Pancreas (tissue), 10 donors: ENCODE measurements around the gene GJC2. TPM values are rescaled to one million over a fixed set of nuclear protein-coding genes. Genes with fewer than 3 reads are reported as not detected.
A peak's percentile ranks its signal among the peaks of the same experiment; 100 is the strongest.

Experiments
- ATAC-seq, 4 donors: fragments of 200-7000 bp; cut with Tn5 transposase; one replicate each; pipeline versions ENCODE4 v1.8.0 to v1.9.1; 2020; ENCODE audit warnings: mild to moderate bottlenecking in 4 of 4, moderate library complexity in 4 of 4
- DNase-seq, 6 donors: peaks; one replicate each; pipeline ENCODE4 v3.0.0-alpha.2; 2020
- FAIRE-seq: peaks from 2 replicates; lab custom pipeline; 2012; peaks lifted over from hg19 to GRCh38; lab: Jason Lieb, UNC
- H3K27ac ChIP-seq, 4 donors: fragments of 200-600 bp; sonication (generic); 1 replicate in 3 of 4; 2 replicates in 1 of 4; pipeline versions ENCODE4 v1.5.0 to v1.8.0; 2020
- H3K27me3 ChIP-seq, 4 donors: fragments of 200-600 bp; one replicate each; pipeline ENCODE4 v1.8.0; 2021
- H3K36me3 ChIP-seq, 3 donors: fragments of 200-600 bp; sonication (generic) in 1 of 3; one replicate each; pipeline versions ENCODE4 v1.5.0 to v1.8.0; 2020 to 2021
- H3K4me1 ChIP-seq, 3 donors: fragments of 200-600 bp; one replicate each; pipeline ENCODE4 v1.8.0; 2021
- H3K4me3 ChIP-seq, 4 donors: fragments of 200-600 bp; sonication (generic) in 2 of 4; one replicate each; pipeline versions ENCODE4 v1.5.0 to v1.8.0; 2020 to 2021
- H3K9me3 ChIP-seq, 4 donors: fragments of 200-600 bp; one replicate each; pipeline ENCODE4 v1.8.0; 2021
- WGBS, 2 donors: extraction: QIAGEN DNeasy Blood & Tissue Kit; methylation state at CpG; one replicate each; pipeline ENCODE4 v1.1.7; 2013; 5-methylcytosine and 5-hydroxymethylcytosine counted together
- intact Hi-C, 3 donors: fragments of 100-400 bp; cut with DNase I; formaldehyde crosslinking; loops; one replicate each; pipeline versions ENCODE4 v1.11.1 to v1.14.2; 2022
- polyA plus RNA-seq, 2 donors: library from polyadenylated mRNA; stranded (reverse); fragments of 200-250 nt; gene quantifications; one replicate each; pipeline ENCODE4 v1.2.3, GENCODE V29; 2013
- total RNA-seq, 6 donors: library from RNA; stranded (reverse); fragmentation: NEBNext Ultra II Directional in 4 of 6; extraction: Animal tissue kit (Norgen Biotek cat#: 25700) in 4 of 6; gene quantifications; one replicate each; pipeline versions ENCODE4 v1.2.1 to v1.2.4, GENCODE V29; 2021 to 2023
- TF ChIP-seq, protein P1 (sequence below), 4 donors: fragments of 200-600 bp; sonication (generic) in 3 of 4; IDR thresholded peaks; one replicate each; pipeline versions ENCODE4 v1.5.0 to v1.8.0; 2021; ENCODE audit warnings: antibody characterized with exemption in 4 of 4
- donor health status: healthy with polysubstance abuse.
- donor health status: DM: no; HTN: no; CAD: no; lungs with moderate emphysema.
- donor health status: DM: no; HTN: no; CAD: no.
- donor health status: control.
- donor health status: control.
- donor health status: Bipolar disorder and iron deficiency.
- donor health status: DM: yes; HTN: yes; CAD: no.
- donor health status: DM: no; HTN: no; CAD: no.
- donor health status: DM: no; HTN: no; CAD: no.
- donor health status: DM: yes; HTN: yes; CAD: no.

GJC2 gene
- total and polyA plus RNA-seq, 8 donors, result 0.08 to 0.80 (median 0.45) TPM

DNA sequence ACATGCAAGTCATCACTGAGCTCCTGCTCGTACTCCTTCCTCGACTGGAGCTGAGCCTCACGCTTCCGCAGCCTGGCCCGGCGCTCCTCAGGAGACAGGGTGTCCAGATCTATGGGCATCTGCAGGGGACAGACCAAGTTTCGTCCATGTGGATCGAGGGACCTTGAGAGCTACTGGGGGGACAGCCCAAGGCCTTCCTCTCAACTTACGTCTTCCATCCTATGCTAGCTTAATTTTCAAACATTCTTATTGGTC, 43.0 kb upstream of the GJC2 start:
- TF ChIP-seq, protein P1, sequence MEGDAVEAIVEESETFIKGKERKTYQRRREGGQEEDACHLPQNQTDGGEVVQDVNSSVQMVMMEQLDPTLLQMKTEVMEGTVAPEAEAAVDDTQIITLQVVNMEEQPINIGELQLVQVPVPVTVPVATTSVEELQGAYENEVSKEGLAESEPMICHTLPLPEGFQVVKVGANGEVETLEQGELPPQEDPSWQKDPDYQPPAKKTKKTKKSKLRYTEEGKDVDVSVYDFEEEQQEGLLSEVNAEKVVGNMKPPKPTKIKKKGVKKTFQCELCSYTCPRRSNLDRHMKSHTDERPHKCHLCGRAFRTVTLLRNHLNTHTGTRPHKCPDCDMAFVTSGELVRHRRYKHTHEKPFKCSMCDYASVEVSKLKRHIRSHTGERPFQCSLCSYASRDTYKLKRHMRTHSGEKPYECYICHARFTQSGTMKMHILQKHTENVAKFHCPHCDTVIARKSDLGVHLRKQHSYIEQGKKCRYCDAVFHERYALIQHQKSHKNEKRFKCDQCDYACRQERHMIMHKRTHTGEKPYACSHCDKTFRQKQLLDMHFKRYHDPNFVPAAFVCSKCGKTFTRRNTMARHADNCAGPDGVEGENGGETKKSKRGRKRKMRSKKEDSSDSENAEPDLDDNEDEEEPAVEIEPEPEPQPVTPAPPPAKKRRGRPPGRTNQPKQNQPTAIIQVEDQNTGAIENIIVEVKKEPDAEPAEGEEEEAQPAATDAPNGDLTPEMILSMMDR (IDR thresholded peaks at IDR 0.05), result no peak
- DNase-seq (no peak), FAIRE-seq (no peak), ATAC-seq (no peak)
- peaks cover 5 to 13% (median 7%) of the 10 kb centered on the region in 3 donors for H3K4me1 ChIP-seq
- H3K9me3 ChIP-seq, result no peaks in the 10 kb centered on the region
- no peak overlapping the region for H3K4me3 ChIP-seq
- no peak overlapping the region for H3K27ac ChIP-seq
- no peaks in the 10 kb centered on the region for H3K27me3 ChIP-seq
- intact Hi-C loops, result no loop called here
- H3K36me3 ChIP-seq, result no peaks in the 10 kb centered on the region
- WGBS, 2 donors, result 86 to 97% methylated on average over 9 of the region's 9 CpGs

DNA sequence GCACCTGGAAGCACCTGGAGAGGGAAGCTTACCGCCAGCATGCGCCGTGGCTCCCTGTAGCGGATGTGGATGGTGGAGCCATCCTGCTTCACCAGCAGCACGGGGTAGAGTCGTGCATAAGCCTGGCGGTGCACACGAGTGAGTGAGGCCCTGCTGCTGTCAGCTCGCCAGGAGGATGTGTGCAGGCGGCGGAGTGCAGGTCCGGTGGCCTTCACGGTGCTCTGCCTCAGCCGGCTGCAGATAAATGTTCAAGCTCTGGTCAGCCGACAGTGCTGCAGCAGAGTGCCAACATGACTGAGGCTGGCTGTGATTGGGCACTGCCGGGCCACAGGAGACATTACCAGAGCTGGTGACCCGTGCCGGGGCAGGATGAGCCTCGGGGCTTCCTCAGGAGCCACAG, 42.1 kb upstream of the GJC2 start:
- no peak overlapping the region for H3K4me3 ChIP-seq
- H3K9me3 ChIP-seq, result no peaks in the 10 kb centered on the region
- intact Hi-C loops, result no loop called here
- no peaks in the 10 kb centered on the region for H3K27me3 ChIP-seq
- 74 to 82% methylated on average over 19 of the region's 19 CpGs for WGBS, 2 donors
- DNase-seq (peak in 3 of 6 donors; percentile 23 to 75 (median 53)), ATAC-seq (no peak), FAIRE-seq (no peak)
- H3K4me1 ChIP-seq, result peaks cover 5 to 9% (median 7%) of the 10 kb centered on the region in 3 donors
- H3K36me3 ChIP-seq, result no peaks in the 10 kb centered on the region
- no peak overlapping the region for H3K27ac ChIP-seq
- TF ChIP-seq, protein P1 (IDR thresholded peaks at IDR 0.05), result no peak

DNA sequence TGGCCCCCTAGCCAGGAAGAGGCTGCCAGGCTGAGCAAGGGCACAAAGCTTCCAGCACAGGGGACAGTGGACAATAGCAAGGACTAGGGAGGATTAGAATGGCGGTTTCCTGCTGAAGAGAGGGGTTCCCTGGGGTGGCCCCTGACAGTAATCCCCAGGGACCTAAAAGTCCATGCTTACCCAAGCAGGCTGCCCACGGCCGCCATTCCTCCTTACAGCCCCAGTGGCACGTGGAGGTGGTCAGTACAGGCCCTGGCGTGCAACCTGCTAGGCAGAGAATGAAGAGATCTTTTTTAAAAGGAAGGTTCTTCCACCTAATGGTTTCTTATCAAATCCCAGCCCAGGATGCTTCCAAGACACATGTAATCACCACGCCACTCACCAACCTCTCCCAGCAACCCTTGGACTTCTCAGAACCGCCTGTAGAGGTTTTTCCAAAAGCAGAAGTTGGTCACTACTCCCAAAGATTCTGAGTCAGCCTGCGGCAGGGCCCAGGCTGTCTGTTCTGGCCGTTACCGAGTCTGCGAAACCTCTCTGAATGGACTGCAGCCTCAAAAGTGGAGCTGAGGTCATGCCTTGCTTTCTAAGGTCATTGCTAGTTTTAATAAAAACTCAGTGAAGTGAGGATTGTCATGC, 41.6 kb upstream of the GJC2 start:
- Histone ChIP-seq H3K27ac (peak overlapping the region in 3 of 4 donors; percentile 79 to 88 (median 85)), H3K4me1 (peaks cover 5 to 9% (median 7%) of the 10 kb centered on the region in 3 donors), H3K9me3 (no peaks in the 10 kb centered on the region), H3K4me3 (peak overlapping the region; percentile 79 to 98 (median 88)), H3K36me3 (no peaks in the 10 kb centered on the region), H3K27me3 (no peaks in the 10 kb centered on the region)
- no peak for ATAC-seq
- intact Hi-C loops, result no loop called here
- DNase-seq, result no peak
- TF ChIP-seq, protein P1 (IDR thresholded peaks at IDR 0.05), result no peak
- no peak for FAIRE-seq
- WGBS, 2 donors, result 61 to 67% methylated on average over 11 of the region's 11 CpGs

DNA sequence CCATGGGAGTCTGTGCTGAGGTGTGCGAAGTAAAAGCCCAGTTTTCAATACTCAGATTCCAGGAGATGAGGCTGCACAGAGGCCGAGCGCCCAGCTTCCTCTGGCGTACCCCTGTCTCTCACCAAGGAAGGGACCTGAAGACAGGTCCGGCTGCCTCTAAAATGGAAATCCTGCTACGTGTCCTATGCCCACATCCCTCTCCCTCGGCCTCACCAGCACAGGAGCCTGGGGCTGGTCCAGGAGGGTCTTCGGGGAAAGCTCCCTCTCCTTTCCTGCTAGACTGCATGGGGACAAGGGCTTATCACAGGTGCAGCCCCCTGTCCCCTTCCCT, 41.0 kb upstream of the GJC2 start:
- TF ChIP-seq, protein P1 (IDR thresholded peaks at IDR 0.05), result no peak
- no peaks in the 10 kb centered on the region for H3K27me3 ChIP-seq
- H3K9me3 ChIP-seq, result no peaks in the 10 kb centered on the region
- H3K27ac ChIP-seq, result peak overlapping the region; percentile 77 to 88 (median 82)
- 2 to 3% methylated on average over 7 to 8 of the region's 8 CpGs for WGBS, 2 donors
- peaks cover 5 to 9% (median 7%) of the 10 kb centered on the region in 3 donors for H3K4me1 ChIP-seq
- intact Hi-C loops, result no loop called here
- no peak for DNase-seq
- no peak for ATAC-seq
- no peak for FAIRE-seq
- peak overlapping the region; percentile 79 to 98 (median 88) for H3K4me3 ChIP-seq
- H3K36me3 ChIP-seq, result no peaks in the 10 kb centered on the region
